Forelimb muscle (tissue), 1 donor: ENCODE results near the gene TCHH. TPM values are rescaled to one million over a fixed set of nuclear protein-coding genes. Genes with fewer than 3 reads are reported as not detected.
"Not testable (repeated sequence)": the region's sequence is repeated elsewhere in the genome, so short reads cannot be mapped to it uniquely, and the experiment has no call there.

Source experiments
- DNase-seq: peaks from one replicate; pipeline ENCODE4 v3.0.0-alpha.2; 2013; ENCODE audit warnings: low read depth
- polyA plus RNA-seq: library from polyadenylated mRNA; unstranded; fragments of 120-200 nt; gene quantifications from one replicate; pipeline ENCODE4 v1.2.1, GENCODE V29; 2013; ENCODE audit not compliant: insufficient read length

Gene TCHH
- polyA plus RNA-seq, 1 donor, result 0.03 TPM

DNA sequence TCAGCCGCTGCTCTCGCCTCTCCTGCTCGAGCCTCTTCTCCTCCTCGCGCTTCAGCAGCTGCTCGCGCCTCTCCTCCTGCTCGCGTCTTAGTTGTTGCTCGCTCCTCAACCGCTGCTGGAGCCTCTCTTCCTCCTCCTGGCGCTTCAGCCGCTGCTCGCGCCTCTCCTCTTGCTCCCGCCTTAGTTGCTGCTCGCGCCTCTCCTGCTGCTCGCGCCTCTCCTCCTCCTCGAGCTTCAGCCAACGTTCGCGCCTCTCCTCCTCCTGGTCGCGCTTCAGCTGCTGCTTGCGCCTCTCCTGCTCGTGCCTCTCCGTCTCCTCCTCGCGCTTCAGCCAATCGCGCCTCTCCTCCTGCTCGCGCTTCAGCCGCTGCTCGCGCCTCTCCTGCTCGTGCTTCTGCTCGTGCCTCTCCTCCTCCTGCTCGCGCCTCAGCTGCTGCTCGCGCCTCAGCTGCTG lies 3.7 kb downstream of the TCHH start:
- no peak for DNase-seq

DNA sequence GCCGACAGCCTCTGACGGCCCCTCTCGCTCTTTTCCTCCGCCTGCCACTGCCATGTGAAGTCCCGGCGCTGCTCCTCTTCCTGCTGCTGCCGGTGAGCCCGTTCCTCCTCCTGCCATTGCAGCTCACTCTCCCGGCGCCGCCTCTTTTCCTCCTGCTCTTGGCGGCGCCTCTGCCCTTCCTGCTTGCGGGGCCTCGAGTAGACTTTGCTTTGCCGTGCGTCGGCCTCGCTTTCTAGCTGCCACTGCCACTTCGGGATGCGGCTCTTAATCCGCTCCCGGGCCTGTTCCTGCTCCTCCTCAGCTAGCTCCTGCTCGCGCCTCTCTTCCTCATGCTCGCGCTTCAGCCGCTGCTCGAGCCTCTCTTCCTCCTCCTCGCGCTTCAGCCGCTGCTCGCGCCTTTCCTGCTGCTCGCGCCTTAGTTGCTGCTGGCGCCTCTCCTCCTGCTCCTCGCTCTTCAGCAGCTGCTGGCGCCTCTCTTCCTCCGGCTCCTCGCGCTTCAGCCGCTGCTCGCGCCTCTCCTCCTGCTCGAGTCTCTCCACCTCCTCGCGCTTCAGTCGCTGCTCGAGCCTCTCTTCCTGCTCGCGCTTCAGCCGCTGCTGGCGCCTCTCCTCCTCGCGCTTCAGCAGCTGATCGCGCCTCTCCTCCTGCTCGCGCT lies 4.3 kb downstream of the TCHH start:
- DNase-seq, result no peak

DNA sequence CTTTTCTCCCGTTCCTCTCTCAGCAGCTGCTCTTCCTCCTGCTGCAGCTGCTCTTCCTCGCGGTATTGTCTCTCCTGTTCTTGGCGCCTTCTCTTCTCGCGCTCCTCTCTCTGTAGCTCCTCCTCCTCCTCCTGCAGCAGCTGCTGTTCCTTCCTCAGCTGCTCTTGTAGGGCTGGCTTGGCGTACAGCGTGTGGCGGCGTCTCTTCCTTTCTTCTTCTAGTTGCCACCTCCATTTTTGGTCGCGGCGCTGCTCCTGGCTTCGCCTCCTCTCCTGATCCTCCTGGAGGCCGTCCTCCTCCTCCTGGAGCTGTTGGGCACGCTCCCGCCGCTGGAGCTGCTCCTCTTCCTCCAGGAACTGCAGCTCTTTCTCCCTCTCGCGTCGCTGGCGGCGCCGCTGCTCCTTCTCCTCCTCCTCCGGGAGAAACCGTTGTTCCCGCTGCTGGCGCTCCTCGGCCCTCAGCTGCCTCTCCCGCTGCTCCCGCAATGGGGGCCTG lies 4.8 kb downstream of the TCHH start:
- DNase-seq, result no peak

DNA sequence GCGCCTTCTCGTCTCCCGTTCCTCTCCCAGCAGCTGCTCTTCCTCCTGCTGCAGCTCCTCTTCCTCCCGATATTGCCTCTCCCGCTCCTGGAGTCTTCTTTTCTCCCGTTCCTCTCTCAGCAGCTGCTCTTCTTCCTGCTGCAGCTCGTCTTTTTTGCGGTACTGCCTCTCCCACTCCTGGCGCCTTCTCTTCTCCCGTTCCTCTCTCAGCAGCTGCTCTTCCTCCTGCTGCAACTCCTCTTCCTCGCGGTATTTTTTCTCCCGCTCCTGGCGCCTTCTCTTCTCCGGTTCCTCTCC lies 5.3 kb downstream of the TCHH start:
- DNase-seq, result no peak

GRCh38 chr1:152109231-152109997 lies 5.8 kb downstream of the TCHH start:
- no peak for DNase-seq

- no peak for DNase-seq
Measured at GRCh38 chr1:152108882-152109222, 6.4 kb downstream of the TCHH start.

- DNase-seq, result no peak
Measured at GRCh38 chr1:152107984-152108881, 7.0 kb downstream of the TCHH start.

GRCh38 chr1:152107031-152107983 lies 7.9 kb downstream of the TCHH start:
- DNase-seq, result no peak

GRCh38 chr1:152104854-152105253 lies 10.4 kb downstream of the TCHH start:
- DNase-seq, result no peak

- DNase-seq, result no peak
Measured at GRCh38 chr1:152096931-152097330, 18.3 kb downstream of the TCHH start.

- DNase-seq, result no peak
Measured at GRCh38 chr1:152089014-152089674, 26.1 kb downstream of the TCHH start, which contains the start of gene TCHHL1. Gene TCHHL1 (minus strand): TSS chr1:152089064. CDS start chr1:152088143, 921 bp downstream.

DNA sequence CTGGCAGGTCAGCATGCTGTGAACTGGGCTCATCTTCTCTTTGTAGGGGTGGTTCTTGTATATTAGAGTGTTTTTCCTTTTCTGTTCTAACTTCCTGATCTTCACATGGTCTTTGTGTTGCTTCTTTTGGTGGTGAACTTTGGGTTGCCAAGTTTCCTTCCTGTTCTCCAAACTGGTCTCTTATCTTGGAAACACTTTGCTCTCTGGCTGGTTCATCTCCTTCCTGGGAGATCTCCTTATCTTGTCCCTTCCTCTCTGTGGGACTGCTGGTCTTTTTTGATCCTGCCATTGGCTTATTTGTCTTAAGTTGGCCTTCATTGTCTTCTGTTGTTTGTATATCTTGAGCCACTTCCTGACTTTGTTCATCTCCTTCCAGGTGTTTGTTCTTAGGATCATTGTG lies 28.5 kb downstream of the TCHH start:
- DNase-seq, result no peak

DNA sequence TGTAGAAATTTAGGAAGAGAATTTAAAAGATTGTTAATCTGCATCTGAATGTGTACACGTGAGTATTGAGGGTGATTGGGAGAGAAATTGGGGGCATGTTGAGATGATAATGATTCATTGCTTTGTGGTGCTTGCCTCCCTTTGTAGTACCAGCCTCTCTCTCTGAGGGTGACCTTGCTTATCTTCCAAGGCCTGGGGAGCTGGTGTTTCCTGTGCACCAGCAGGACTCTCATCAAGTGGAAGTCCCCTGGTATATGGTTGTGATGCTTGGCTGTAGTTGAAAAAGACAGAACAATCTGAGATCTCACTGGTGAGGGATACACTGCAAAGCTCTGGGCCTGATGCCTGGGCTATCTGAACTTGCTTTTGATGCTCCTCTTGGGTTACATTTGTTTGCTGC lies 30.4 kb downstream of the TCHH start:
- no peak for DNase-seq

- DNase-seq, result not testable (repeated sequence)
Measured at GRCh38 chr1:152081026-152081425, 34.2 kb downstream of the TCHH start.

- not testable (repeated sequence) for DNase-seq
Measured at GRCh38 chr1:152080494-152080893, 34.8 kb downstream of the TCHH start.

DNA sequence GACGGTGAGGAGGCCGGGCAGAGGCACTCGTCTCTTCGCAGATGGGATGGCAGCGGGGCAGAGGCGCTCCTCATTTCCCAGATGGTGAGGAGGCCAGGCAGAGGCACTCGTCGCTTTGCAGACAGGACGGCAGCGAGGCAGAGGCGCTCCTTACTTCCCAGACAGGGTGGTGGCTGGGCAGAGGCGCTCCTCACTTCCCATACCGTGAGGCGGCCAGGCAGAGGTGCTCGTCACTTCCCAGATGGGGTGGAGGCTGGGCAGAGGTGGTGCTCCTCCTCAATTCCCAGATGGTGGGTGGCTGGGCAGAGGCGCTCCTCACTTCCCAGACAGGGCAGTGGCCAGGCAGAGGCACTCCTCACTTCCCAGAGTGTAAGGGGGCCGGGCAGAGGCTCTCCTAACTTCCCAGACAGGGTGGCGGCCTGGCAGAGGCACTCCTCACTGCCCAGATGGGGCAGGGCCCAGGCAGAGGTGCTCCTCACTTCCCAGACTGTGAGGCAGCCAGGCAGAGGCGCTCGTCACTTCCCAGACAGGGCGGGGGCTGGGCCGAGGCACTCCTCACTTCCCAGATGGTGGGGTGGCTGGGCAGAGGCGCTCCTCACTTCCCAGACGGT lies 36.3 kb downstream of the TCHH start:
- DNase-seq, result no peak

- no peak for DNase-seq
Measured at GRCh38 chr1:152072311-152072710, 42.9 kb downstream of the TCHH start.

DNA sequence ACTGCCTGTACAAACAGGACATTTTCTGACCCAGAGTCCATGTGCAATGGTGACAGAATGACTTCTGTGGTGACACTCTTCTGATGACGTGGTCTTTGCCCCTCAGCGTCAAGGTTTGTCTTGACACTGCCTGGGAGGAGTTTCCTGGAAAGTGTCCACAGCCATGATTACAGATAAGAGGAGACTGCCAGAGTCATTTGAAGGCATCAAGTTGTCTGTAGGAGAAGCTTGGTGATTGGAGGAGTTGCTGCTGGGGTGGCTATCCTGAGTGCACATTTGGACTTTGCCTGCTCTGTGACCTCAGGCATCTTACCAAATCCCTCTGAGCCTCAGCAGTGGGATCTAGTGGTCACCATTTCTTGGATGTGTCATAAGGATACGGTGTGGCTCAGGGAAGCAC lies 44.1 kb downstream of the TCHH start:
- no peak for DNase-seq

- no peak for DNase-seq
Measured at GRCh38 chr1:152067929-152068328, 47.3 kb downstream of the TCHH start.

- DNase-seq, result no peak
Measured at GRCh38 chr1:152067150-152067549, 48.1 kb downstream of the TCHH start.
